GM23338 (cell line): ENCODE data around the gene ARL5A. TPM values are rescaled to one million over a fixed set of nuclear protein-coding genes. Genes with fewer than 3 reads are reported as not detected.

ENCODE experiments used
- ATAC-seq: fragments of 200-7000 bp; cut with Tn5 transposase; 3 replicates; pipeline ENCODE4 v1.9.1; 2020
- DNase-seq: peaks from one replicate; pipeline ENCODE4 v3.0.0-alpha.2; 2015; ENCODE audit warnings: low spot score
- H2AFZ ChIP-seq: fragments of 200-600 bp; sonication (generic); 2 replicates; pipeline ENCODE4 v1.8.0; 2016; ENCODE audit warnings: antibody characterized with exemption, mild to moderate bottlenecking, moderate library complexity
- H3F3A ChIP-seq: fragments of 200-600 bp; sonication (generic); replicated peaks from 2 replicates; pipeline ENCODE4 v1.8.0; 2017; ENCODE audit warnings: antibody characterized with exemption, mixed run types, low read depth
- H3K27ac ChIP-seq: fragments of 200-600 bp; sonication (generic); 2 replicates; pipeline ENCODE4 v1.6.1; 2016; ENCODE audit warnings: low read depth
- H3K27me3 ChIP-seq: fragments of 200-600 bp; sonication (generic); 2 replicates; pipeline ENCODE4 v1.8.0; 2016; ENCODE audit warnings: mild to moderate bottlenecking, mixed run types, moderate library complexity; ENCODE audit not compliant: insufficient read depth
- H3K36me3 ChIP-seq: fragments of 200-600 bp; sonication (generic); 2 replicates; pipeline ENCODE4 v1.8.0; 2016; ENCODE audit warnings: mild to moderate bottlenecking; ENCODE audit not compliant: insufficient read depth
- H3K4me1 ChIP-seq: fragments of 200-600 bp; sonication (generic); 2 replicates; pipeline ENCODE4 v1.8.0; 2016; ENCODE audit warnings: mild to moderate bottlenecking, moderate library complexity; ENCODE audit not compliant: insufficient read depth
- H3K4me2 ChIP-seq: fragments of 200-600 bp; sonication (generic); 2 replicates; pipeline ENCODE4 v1.7.1; 2017; ENCODE audit warnings: mixed run types
- H3K4me3 ChIP-seq: fragments of 200-600 bp; sonication (generic); 2 replicates; pipeline ENCODE4 v1.6.1; 2016; ENCODE audit warnings: mixed run types
- H3K79me2 ChIP-seq: fragments of 200-600 bp; sonication (generic); replicated peaks from 2 replicates; pipeline ENCODE4 v1.8.0; 2017; ENCODE audit warnings: mild to moderate bottlenecking; ENCODE audit not compliant: insufficient read depth
- H3K9me2 ChIP-seq: fragments of 200-600 bp; sonication (generic); 2 replicates; pipeline ENCODE4 v1.8.0; 2017; ENCODE audit not compliant: insufficient read depth
- H4K20me1 ChIP-seq: fragments of 200-600 bp; sonication (generic); replicated peaks from 2 replicates; pipeline ENCODE4 v1.8.0; 2017; ENCODE audit warnings: mild to moderate bottlenecking; ENCODE audit not compliant: insufficient read depth
- H3K27ac Mint-ChIP-seq: 2 replicates; pipeline ENCODE4 v1.8.0; 2020; ENCODE audit warnings: inconsistent platforms, mild to moderate bottlenecking, moderate library complexity, mixed read lengths
- H3K27me3 Mint-ChIP-seq: 3 replicates; pipeline ENCODE4 v1.8.0; 2022; ENCODE audit warnings: low read depth, mild to moderate bottlenecking, moderate library complexity, mixed read lengths, inconsistent platforms; ENCODE audit not compliant: insufficient read depth, poor library complexity
- H3K36me3 Mint-ChIP-seq: 3 replicates; pipeline ENCODE4 v1.8.0; 2021; ENCODE audit warnings: low read depth, mild to moderate bottlenecking, inconsistent platforms, moderate library complexity, mixed read lengths
- H3K4me1 Mint-ChIP-seq: 3 replicates; pipeline ENCODE4 v1.8.0; 2020; ENCODE audit warnings: mild to moderate bottlenecking, inconsistent platforms, mixed read lengths
- H3K4me3 Mint-ChIP-seq: 3 replicates; pipeline ENCODE4 v1.8.0; 2021; ENCODE audit warnings: moderate library complexity, mild to moderate bottlenecking, inconsistent platforms, mixed read lengths
- H3K9me3 Mint-ChIP-seq: 3 replicates; pipeline ENCODE4 v1.8.0; 2020; ENCODE audit warnings: moderate library complexity, mild to moderate bottlenecking, inconsistent platforms, mixed read lengths
- CREB1 ChIP-seq: fragments of 250-450 bp; sonication (Bioruptor Pico); IDR thresholded peaks from 2 replicates; pipeline ENCODE4 v1.5.0; 2020; ENCODE audit warnings: low read depth, mild to moderate bottlenecking, moderate library complexity
- EZH2 ChIP-seq: fragments of 200-600 bp; sonication (generic); IDR thresholded peaks from one replicate; pipeline ENCODE4 v1.8.0; 2017; ENCODE audit warnings: antibody characterized with exemption, mild to moderate bottlenecking, low read depth; ENCODE audit not compliant: unreplicated experiment
- EZH2phosphoT487 ChIP-seq: fragments of 200-600 bp; sonication (generic); IDR thresholded peaks from one replicate; pipeline ENCODE4 v1.8.1; 2018; ENCODE audit warnings: antibody characterized with exemption; ENCODE audit not compliant: unreplicated experiment
- JUNB ChIP-seq: IDR thresholded peaks from one replicate; pipeline ENCODE4 v1.6.1; 2016; ENCODE audit warnings: antibody characterized with exemption; ENCODE audit not compliant: unreplicated experiment
- NANOG ChIP-seq: IDR thresholded peaks from 2 replicates; pipeline ENCODE4 v1.6.1; 2016; ENCODE audit warnings: antibody characterized with exemption, borderline replicate concordance
- POLR2AphosphoS5 ChIP-seq: IDR thresholded peaks from 2 replicates; pipeline ENCODE4 v1.6.1; 2016; ENCODE audit warnings: antibody characterized with exemption, low read depth
- REST ChIP-seq: IDR thresholded peaks from one replicate; pipeline ENCODE4 v1.6.1; 2018; ENCODE audit warnings: antibody characterized with exemption; ENCODE audit not compliant: unreplicated experiment
- STAT1 ChIP-seq: IDR thresholded peaks from one replicate; pipeline ENCODE4 v1.6.1; 2016; ENCODE audit warnings: antibody characterized with exemption; ENCODE audit not compliant: unreplicated experiment
- ZNF114 ChIP-seq: fragments of 250-450 bp; sonication (Bioruptor Pico); IDR thresholded peaks from 2 replicates; pipeline ENCODE4 v1.5.0; 2020; ENCODE audit warnings: mild to moderate bottlenecking, moderate library complexity
- ZNF331 ChIP-seq: fragments of 250-450 bp; sonication (Bioruptor Pico); IDR thresholded peaks from 2 replicates; pipeline ENCODE4 v1.5.0; 2020; ENCODE audit warnings: low read depth, mild to moderate bottlenecking, moderate library complexity
- ZNF462 ChIP-seq: fragments of 250-450 bp; sonication (Bioruptor Pico); IDR thresholded peaks from 2 replicates; pipeline ENCODE4 v1.5.0; 2020; ENCODE audit warnings: mild to moderate bottlenecking, moderate library complexity
- polyA plus RNA-seq: library from polyadenylated mRNA; unstranded; fragments of >200 nt; fragmentation: Nextera tagmentation; extraction: Ambion mirVana; gene quantifications from 2 replicates; pipeline ENCODE4 v1.2.1, GENCODE V29; 2016
- total RNA-seq: library from RNA; depleted of rRNA; stranded (reverse); fragments of >200 nt; shearing (Covaris generic); gene quantifications from 2 replicates; pipeline ENCODE4 v1.2.3, GENCODE V29; 2014
- TF ChIP-seq, protein P1 (sequence below): IDR thresholded peaks from 2 replicates; pipeline ENCODE4 v1.6.1; 2016; ENCODE audit warnings: antibody characterized with exemption
- TF ChIP-seq, protein P2 (sequence below), 2 experiments: fragments of 200-600 bp in 1 of 2; sonication (generic) in 1 of 2; conservative IDR thresholded peaks; 2 replicates each; pipeline versions ENCODE4 v1.5.1 to v1.6.1; 2016 to 2017; ENCODE audit warnings: antibody characterized with exemption in 2 of 2, low read depth in 2 of 2, mild to moderate bottlenecking in 2 of 2, moderate library complexity in 1 of 2

The ARL5A gene
- total and polyA plus RNA-seq, 2 experiments from 2014 or later: 26.8 to 104 TPM

DNA sequence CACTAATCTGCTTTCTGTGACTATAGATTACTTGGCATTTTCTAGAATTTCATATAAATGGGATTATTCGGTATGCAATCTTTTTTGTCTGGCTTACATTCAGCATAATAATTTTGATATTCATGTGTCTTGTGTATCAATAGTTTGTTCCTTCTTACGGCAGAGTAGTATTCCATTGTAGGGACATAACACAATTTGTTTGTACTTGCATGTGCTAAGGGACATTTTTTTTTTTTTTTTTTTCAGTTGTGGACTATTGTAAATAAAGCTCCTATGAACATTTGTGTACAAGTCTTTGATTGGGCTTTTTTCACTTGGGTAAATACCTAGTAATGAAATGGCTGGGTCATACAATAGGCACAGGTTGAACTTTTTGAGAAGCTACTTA is 45.1 kb downstream of the ARL5A start:
- Histone ChIP-seq H3K27me3 (no peaks in the 10 kb centered on the region), H3K4me2 (no peak overlapping the region), H3K4me3 (no peak overlapping the region), H3K27ac (no peak overlapping the region), H3K9me2 (no peaks in the 10 kb centered on the region), H2AFZ (no peak overlapping the region), H3K79me2 (no peaks in the 10 kb centered on the region), H3K36me3 (peaks cover 4% of the 10 kb centered on the region; the same call in 1 of the 2 replicates), H3K4me1 (peaks cover 8% of the 10 kb centered on the region; the same call in 1 of the 2 replicates), H4K20me1 (no peaks in the 10 kb centered on the region), H3F3A (no peaks in the 10 kb centered on the region)
- Mint-ChIP-seq H3K27me3 (no peaks in the 10 kb centered on the region), H3K4me3 (no peak overlapping the region), H3K4me1 (peaks cover 6% of the 10 kb centered on the region; the same call in 2 of the 3 replicates), H3K9me3 (peaks cover 6% of the 10 kb centered on the region; the same call in 1 of the 3 replicates), H3K36me3 (peaks cover 18% of the 10 kb centered on the region), H3K27ac (no peak overlapping the region)
- ATAC-seq (no peak), DNase-seq (no peak)
- no peak for TF ChIP-seq ZNF462
- no peak for TF ChIP-seq NANOG
- no peak for TF ChIP-seq EZH2
- TF ChIP-seq CREB1 (CRISPR knock-in tag): no peak
- no peak for TF ChIP-seq POLR2AphosphoS5
- no peak for TF ChIP-seq STAT1
- TF ChIP-seq ZNF114 (CRISPR knock-in tag): no peak
- TF ChIP-seq ZNF331 (CRISPR knock-in tag): no peak
- TF ChIP-seq JUNB: no peak
- TF ChIP-seq REST: no peak
- TF ChIP-seq, protein P1, sequence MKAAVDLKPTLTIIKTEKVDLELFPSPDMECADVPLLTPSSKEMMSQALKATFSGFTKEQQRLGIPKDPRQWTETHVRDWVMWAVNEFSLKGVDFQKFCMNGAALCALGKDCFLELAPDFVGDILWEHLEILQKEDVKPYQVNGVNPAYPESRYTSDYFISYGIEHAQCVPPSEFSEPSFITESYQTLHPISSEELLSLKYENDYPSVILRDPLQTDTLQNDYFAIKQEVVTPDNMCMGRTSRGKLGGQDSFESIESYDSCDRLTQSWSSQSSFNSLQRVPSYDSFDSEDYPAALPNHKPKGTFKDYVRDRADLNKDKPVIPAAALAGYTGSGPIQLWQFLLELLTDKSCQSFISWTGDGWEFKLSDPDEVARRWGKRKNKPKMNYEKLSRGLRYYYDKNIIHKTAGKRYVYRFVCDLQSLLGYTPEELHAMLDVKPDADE: no peak
- TF ChIP-seq, protein P2, sequence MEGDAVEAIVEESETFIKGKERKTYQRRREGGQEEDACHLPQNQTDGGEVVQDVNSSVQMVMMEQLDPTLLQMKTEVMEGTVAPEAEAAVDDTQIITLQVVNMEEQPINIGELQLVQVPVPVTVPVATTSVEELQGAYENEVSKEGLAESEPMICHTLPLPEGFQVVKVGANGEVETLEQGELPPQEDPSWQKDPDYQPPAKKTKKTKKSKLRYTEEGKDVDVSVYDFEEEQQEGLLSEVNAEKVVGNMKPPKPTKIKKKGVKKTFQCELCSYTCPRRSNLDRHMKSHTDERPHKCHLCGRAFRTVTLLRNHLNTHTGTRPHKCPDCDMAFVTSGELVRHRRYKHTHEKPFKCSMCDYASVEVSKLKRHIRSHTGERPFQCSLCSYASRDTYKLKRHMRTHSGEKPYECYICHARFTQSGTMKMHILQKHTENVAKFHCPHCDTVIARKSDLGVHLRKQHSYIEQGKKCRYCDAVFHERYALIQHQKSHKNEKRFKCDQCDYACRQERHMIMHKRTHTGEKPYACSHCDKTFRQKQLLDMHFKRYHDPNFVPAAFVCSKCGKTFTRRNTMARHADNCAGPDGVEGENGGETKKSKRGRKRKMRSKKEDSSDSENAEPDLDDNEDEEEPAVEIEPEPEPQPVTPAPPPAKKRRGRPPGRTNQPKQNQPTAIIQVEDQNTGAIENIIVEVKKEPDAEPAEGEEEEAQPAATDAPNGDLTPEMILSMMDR (conservative IDR thresholded peaks at IDR 0.05; ENCODE audit: low read depth in 2 of 2): no peak
- no peak for TF ChIP-seq EZH2phosphoT487
